Measurements from ENCODE around the gene GMCL1.

GRCh38 chr2:69791045-69791444 lies 38.4 kb upstream of the GMCL1 start:
- no peak for TF ChIP-seq CTCF (conservative IDR thresholded peaks at IDR 0.05; ENCODE audit: low read length)
- TF ChIP-seq EZH2phosphoT487 (IDR thresholded peaks at IDR 0.05; ENCODE audit: borderline replicate concordance) = no peak
